ENCODE data around the gene HLCS.

HLCS gene

GRCh38 chr21:36914244-36915013, 52.0 kb downstream of the HLCS start:
- no peak for DNase-seq

GRCh38 chr21:36913247-36914169, 53.0 kb downstream of the HLCS start:
- no peak for DNase-seq

- no peak for DNase-seq
Measured at GRCh38 chr21:36910581-36911307, 55.7 kb downstream of the HLCS start.

GRCh38 chr21:36909901-36910561, 56.4 kb downstream of the HLCS start:
- no peak for DNase-seq

GRCh38 chr21:36909423-36909822, 57.0 kb downstream of the HLCS start:
- no peak for DNase-seq

GRCh38 chr21:36908260-36908908, 58.1 kb downstream of the HLCS start:
- DNase-seq, result no peak

GRCh38 chr21:36904093-36904666, 62.3 kb downstream of the HLCS start:
- no peak for DNase-seq

GRCh38 chr21:36902793-36903192, 63.7 kb downstream of the HLCS start:
- no peak for DNase-seq

- no peak for DNase-seq
Measured at GRCh38 chr21:36902331-36902730, 64.1 kb downstream of the HLCS start.

- no peak for DNase-seq
Measured at GRCh38 chr21:36901575-36901974, 64.9 kb downstream of the HLCS start.

- DNase-seq, result no peak
Measured at GRCh38 chr21:36893581-36893980, 72.9 kb downstream of the HLCS start.

- DNase-seq, result no peak
Measured at GRCh38 chr21:36892201-36892600, 74.3 kb downstream of the HLCS start.

- no peak for DNase-seq
Measured at GRCh38 chr21:36891692-36892091, 74.8 kb downstream of the HLCS start.

GRCh38 chr21:36891121-36891520, 75.3 kb downstream of the HLCS start:
- DNase-seq, result no peak

GRCh38 chr21:36890086-36890485, 76.4 kb downstream of the HLCS start:
- DNase-seq, result no peak

- DNase-seq, result no peak
Measured at GRCh38 chr21:36889401-36889800, 77.1 kb downstream of the HLCS start.

- no peak for DNase-seq
Measured at GRCh38 chr21:36888466-36888865, 78.0 kb downstream of the HLCS start.

- no peak for DNase-seq
Measured at GRCh38 chr21:36887963-36888362, 78.5 kb downstream of the HLCS start.

GRCh38 chr21:36883532-36884486, 82.7 kb downstream of the HLCS start:
- DNase-seq, result no peak

GRCh38 chr21:36882776-36883175, 83.7 kb downstream of the HLCS start:
- no peak for DNase-seq

GRCh38 chr21:36881228-36881627, 85.2 kb downstream of the HLCS start:
- DNase-seq, result no peak
